ENCODE data around the gene PIEZO2.

GRCh38 chr18:11137400-11137799 is 12.0 kb downstream of the PIEZO2 start:
- TF ChIP-seq POLR2A (IDR thresholded peaks at IDR 0.05; ENCODE audit: low read depth, low read length) (no peak), POLR2AphosphoS5 (IDR thresholded peaks at IDR 0.05; ENCODE audit: low read depth, low read length) (no peak), POU2F2 (IDR thresholded peaks at IDR 0.05; ENCODE audit: low read depth, low read length) (no peak), SPI1 (IDR thresholded peaks at IDR 0.05; ENCODE audit: low read depth, low read length) (no peak), TAF1 (IDR thresholded peaks at IDR 0.05; ENCODE audit: low read depth, low read length) (no peak)

All from GM12891 (cell line).